ENCODE measurements around the gene SLC19A3. TPM values are rescaled to one million over a fixed set of nuclear protein-coding genes. Genes with fewer than 3 reads are reported as not detected.
"Not testable (repeated sequence)": the region's sequence is repeated elsewhere in the genome, so short reads cannot be mapped to it uniquely, and the experiment has no call there.

Gene SLC19A3
- total RNA-seq, 1 donor from 2014 or later, result 0.07 TPM

DNA sequence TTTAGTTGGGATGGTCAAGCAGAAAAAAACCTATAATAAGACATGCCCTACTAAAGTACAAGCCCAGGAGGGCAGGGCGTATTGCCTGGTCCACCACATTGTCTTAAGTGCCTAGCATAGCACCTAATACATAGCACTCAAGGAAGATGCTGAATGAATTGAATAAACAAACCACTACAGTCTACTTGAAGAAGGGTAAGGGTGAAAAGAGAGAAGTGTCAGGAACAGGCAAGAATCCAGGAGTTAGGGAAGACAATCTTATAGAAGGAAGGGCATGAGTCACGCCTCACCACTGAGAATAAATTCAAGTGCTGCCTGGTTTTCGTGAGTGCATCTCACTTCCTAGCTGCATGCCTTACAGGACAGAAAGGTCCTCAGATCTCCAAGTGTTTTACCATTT, 13.9 kb downstream of the SLC19A3 start:
- no peak for DNase-seq (ENCODE audit: low read depth, low spot score)

GRCh38 chr2:227703280-227703732, 14.5 kb downstream of the SLC19A3 start:
- DNase-seq (ENCODE audit: low read depth, low spot score), result no peak

GRCh38 chr2:227701556-227701955, 16.3 kb downstream of the SLC19A3 start:
- DNase-seq (ENCODE audit: low read depth, low spot score), result no peak

DNA sequence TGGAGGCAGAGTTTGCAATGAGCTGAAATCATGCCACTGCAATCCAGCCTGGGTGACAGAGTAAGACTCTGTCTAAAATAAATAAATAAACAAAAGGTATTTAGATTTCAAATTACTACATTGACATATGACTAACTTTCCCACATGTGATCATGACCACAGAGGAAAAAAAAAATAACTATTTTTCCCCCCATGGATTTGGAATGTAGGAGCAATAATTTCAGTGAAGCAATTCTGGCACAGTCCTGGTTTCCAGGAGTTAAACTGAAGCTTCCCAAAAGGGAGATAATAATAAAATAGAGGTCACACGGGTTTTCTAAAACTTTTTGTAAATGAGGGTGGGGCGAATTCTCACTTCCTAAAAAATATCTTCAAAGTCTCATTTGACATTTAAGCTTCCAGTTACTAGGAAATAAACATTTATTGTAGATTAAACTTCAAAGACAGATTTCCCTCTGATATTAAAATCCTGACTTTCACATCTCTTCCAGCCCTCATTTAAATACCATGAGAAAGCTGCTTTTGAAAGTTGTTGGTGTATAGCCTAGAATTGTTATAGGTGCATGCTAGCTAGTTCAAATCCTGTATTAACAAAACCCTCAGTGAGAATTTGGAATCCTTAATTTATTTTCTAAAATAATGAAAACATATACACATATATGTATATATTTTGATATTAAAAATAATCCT, 20.7 kb downstream of the SLC19A3 start:
- DNase-seq (ENCODE audit: low read depth, low spot score), result no peak

DNA sequence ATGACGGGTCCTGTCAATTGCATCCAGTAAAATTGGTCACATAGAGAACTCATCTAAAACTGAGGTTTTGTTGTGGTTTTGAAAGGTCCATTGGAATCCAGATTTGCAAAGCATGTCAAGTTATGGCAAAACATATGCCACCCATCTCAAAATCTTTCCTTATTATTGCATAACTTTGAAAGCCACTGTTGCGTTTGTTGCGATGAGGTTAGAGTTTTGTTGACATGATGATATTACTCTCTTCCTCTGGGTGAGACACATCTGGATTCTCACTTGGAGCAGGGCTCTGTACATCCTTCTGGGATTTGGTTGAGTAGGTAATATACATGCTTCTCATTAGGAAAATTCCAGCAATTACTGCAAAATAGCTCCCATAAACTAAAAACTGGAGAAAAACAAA, 30.6 kb downstream of the SLC19A3 start:
- no peak for DNase-seq (ENCODE audit: low read depth, low spot score)

DNA sequence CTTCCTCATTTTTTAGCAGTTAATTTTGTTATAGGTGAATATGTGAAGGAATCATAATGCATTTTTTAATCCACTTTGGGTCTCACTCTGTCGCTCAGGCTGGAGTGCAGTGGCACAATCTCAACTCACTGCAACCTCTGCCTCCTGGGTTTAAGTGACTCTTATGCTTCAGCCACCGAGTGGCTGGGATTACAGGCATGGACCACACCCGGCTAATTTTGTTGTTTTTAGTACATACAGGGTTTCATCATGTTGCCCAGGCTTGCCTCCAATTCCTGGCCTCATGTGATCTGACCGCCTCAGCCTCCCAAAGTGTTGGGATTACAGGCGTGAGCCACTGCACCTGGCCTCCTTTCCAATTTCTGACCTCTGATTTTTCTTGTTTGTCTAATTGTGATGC, 33.6 kb downstream of the SLC19A3 start:
- no peak for DNase-seq (ENCODE audit: low read depth, low spot score)

DNA sequence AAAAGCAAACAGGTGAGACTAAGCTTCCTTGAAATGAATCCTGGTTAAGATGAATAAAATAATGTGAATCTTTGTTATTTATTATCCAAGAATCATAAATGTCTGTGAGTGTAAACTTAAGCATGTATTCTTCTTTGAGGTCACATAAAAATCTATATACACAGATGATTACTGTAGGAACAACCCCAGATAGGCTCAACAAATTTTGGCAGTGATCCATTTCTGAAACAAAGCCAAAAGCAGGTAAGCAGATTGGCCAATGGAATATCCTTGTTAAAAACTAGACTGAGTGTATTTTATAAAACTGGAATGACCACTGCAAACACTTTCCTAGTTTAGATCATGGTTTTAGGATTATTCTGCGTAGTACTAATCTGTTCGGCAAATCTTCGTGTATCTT, 39.9 kb downstream of the SLC19A3 start:
- DNase-seq (ENCODE audit: low read depth, low spot score), result no peak

DNA sequence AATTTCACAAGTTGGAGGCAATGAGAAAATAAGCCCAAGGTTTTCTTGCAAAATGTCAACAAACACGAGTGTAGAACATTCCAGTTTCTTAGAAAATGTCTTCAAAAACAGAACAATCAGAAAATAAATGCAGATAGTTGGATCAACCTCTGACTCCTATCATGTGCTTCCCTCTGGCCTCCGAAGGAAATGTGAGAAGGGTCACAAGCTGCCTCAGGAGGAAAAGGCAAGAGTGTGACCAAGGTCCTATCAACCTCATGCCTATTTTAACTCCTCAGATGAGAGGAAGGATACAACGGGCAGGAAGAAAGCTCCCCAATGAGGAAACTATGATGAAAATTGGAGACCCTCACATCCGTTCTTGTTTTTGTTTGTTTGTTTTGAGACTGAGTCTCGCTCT, 43.3 kb downstream of the SLC19A3 start:
- DNase-seq (ENCODE audit: low read depth, low spot score), result no peak

DNA sequence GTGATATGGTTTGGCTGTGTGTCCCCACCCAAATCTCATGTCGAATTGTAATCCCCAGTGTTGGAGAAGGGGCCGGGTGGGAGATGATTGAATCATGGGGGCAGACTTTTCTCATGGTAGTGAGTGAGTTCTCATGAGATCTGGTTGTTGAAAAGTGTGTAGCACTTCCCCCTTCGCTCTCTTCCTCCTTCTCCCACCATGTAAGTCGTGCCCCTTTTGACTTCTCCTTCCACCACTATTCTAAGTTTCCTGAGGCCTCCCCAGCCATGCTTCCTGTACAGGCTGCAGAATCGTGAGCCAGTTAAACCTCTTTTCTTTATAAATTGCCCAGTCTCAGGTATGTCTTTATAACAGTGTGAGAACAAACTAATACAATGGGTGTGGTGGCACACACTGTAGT, 44.2 kb downstream of the SLC19A3 start:
- not testable (repeated sequence) for DNase-seq (ENCODE audit: low read depth, low spot score)

DNA sequence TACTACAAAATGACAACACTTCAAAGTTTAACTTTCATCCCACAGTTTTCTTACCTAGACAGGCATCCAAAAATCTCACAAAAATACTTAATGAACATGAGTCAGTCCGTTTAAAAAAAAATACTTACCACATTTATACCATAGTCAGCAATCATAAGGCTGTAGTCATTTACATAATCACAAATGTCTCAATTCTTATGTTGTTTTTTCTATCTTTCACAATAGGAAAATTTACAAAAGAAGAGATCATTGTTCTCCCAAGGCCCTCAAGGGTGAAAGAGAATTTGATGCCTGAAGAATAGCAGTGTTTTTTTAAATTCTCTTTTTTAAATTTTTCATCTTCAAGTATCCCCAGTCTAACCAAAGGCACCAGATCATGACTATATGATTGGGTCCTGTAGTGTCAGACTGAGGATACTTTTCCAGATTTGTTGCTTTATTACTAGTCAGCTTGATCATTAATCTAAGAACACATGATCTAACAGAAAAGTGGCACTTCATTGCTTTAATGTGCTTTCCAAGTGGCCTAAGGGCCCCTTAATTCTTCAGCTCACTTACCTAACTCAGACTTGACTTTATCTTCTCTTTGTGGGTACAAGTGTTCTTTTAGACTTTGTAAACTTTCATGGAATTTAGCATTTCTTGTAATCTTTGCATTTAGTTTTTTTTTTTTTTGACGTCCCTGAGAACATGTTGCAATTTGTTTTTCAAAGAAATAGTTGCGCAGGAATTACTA, 46.5 kb downstream of the SLC19A3 start:
- no peak for DNase-seq (ENCODE audit: low read depth, low spot score)

DNA sequence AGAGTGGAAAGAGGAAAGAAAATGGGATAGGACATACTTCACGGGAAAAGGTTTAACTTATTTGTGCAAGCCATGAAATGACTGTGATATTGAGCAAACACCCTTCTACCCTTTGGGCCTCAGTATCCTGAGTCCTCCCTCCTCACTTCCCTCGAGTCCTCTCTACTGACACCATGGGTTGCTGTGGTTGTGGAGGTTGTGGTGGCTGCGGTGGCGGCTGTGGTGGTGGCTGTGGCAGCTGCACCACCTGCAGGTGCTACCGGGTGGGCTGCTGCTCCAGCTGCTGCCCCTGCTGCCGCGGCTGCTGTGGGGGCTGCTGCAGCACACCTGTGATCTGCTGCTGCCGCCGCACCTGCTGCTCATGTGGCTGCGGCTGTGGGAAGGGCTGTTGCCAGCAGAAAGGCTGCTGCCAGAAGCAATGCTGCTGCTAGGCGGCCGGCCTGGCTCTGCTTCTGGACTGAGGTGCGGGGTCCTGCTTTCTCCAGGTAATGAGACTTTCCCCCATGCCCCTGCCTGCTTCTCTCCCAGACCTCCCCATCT, 51.1 kb downstream of the SLC19A3 start, which contains the start of gene SCYGR5:
Gene SCYGR5 (plus strand): TSS at position 174 of the 540 bp plus-strand sequence. CDS start 0 bp downstream, at position 174.
- not testable (repeated sequence) for DNase-seq (ENCODE audit: low read depth, low spot score)

- no peak for DNase-seq (ENCODE audit: low read depth, low spot score)
These were observed 52.5 kb downstream of the SLC19A3 start for GRCh38 chr2:227665189-227665940.

- DNase-seq (ENCODE audit: low read depth, low spot score), result no peak
These were observed 56.0 kb downstream of the SLC19A3 start for GRCh38 chr2:227661827-227662226.

GRCh38 chr2:227661025-227661649, 56.7 kb downstream of the SLC19A3 start:
- no peak for DNase-seq (ENCODE audit: low read depth, low spot score)

DNA sequence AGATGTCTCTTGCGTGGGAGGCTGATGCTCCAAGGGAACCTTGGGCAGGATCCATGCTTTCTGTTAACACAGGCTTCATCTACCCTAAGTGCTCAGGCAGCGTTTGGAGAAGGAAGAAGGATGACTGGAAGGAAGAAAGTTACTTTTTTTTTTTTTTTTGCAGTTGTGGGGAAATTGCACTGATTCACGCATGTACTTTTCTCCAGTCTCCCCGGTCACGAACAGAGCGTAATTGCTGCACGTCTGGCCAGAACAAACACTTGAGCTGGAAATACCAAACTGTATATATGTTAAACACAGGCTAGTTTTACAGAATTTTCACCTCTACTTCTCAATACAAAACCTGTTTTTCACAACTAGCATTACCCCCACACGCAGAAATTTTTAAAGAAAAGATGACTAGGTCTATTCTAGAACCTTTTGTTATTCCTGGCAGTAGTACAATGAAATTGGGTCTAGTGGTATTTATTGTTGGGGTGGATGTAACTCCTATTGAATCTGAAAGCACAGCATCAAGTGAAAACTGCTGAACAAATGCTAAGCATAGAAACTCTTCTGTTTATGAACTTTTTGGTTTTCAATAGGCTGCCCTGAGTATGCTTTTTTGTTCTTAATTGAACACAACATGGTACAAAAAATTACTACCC, 60.5 kb downstream of the SLC19A3 start:
- no peak for DNase-seq (ENCODE audit: low read depth, low spot score)

DNA sequence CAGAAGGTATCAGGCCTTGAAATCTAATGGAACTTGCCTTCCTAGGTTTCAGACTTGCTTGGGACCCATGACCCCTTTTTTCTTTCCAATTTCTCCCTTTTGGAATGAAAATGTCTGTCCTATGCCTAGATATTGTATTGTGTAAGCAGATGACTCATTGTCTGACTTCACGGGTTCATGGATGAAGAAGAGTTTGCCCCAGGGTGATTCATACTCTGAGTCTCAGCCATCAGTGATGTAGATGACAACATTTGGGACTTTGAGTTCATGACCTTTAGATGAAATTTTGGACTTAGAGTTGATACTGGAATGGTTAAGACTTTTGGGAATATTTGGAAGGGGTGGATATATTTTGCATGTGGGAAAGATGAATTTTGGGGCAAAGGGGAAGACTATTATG, 62.4 kb downstream of the SLC19A3 start:
- DNase-seq (ENCODE audit: low read depth, low spot score), result peak; percentile 17

DNA sequence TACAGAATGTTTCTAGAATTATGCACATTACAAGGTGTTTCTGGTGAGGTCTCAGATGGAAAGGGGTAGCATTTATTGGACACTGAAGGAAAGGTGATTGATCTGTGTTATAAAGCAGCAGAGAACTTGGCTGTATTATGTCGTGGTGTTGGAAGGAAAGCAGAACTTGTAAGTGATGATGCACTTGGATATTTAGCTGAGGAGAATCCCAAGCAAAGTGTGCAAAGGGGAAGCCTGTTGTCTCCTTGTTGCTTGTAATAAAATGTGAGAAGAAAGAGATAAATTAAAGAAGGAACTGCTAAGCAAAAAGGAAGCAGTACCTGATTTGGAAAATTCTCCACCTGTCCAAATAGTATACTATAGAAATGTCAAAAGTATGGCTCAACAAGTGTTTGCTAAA, 63.4 kb downstream of the SLC19A3 start:
- no peak for DNase-seq (ENCODE audit: low read depth, low spot score)

DNA sequence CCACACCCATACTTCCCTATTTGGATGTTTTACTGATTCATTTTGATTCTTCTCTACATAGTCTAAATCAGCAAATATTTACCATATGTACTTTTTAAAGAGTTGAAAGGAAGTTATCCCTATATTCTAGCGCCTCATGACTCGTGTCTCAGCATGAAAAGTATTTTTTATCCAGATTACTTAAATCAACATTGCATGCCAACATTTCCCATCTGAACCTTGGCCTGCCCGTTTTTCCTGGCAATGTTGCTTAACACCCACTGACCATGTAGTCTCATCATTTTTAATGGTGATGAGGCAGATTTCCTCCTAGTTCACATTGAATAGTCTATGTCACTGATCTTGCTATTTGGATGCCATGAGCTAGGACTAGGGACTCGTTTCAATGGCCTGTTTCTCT, 64.4 kb downstream of the SLC19A3 start:
- DNase-seq (ENCODE audit: low read depth, low spot score), result no peak

GRCh38 chr2:227643990-227644551, 73.8 kb downstream of the SLC19A3 start:
- no peak for DNase-seq (ENCODE audit: low read depth, low spot score)

GRCh38 chr2:227642656-227643055, 75.2 kb downstream of the SLC19A3 start:
- DNase-seq (ENCODE audit: low read depth, low spot score), result no peak

- DNase-seq (ENCODE audit: low read depth, low spot score), result no peak
These were observed 83.6 kb downstream of the SLC19A3 start for GRCh38 chr2:227634201-227634600.
